ENCODE data around the gene ANTKMT.

GRCh38 chr16:706189-707061 is 14.5 kb upstream of the ANTKMT start:
- no peak for TF ChIP-seq CTCF (IDR thresholded peaks at IDR 0.05)
- peak; percentile 98 for TF ChIP-seq EZH2 (IDR thresholded peaks at IDR 0.05)
